ENCODE results near the gene TNS2. TPM values are rescaled to one million over a fixed set of nuclear protein-coding genes. Genes with fewer than 3 reads are reported as not detected.
A peak's percentile ranks its signal among the peaks of the same experiment; 100 is the strongest.
"Not testable (repeated sequence)": the region's sequence is repeated elsewhere in the genome, so short reads cannot be mapped to it uniquely, and the experiment has no call there.

The TNS2 gene
- total RNA-seq, 1 donor from 2014 or later, result 28.9 TPM

GRCh38 chr12:53094796-53095595 lies 45.1 kb downstream of the TNS2 start:
- not testable (repeated sequence) for DNase-seq

- not testable (repeated sequence) for DNase-seq
Observed at GRCh38 chr12:53095596-53095895, 45.7 kb downstream of the TNS2 start.

GRCh38 chr12:53096089-53096741 lies 46.4 kb downstream of the TNS2 start:
- DNase-seq, result peak; percentile 81

GRCh38 chr12:53096759-53097158 lies 46.9 kb downstream of the TNS2 start:
- no peak for DNase-seq

- peak; percentile 53 for DNase-seq
Observed at GRCh38 chr12:53097207-53097563, 47.3 kb downstream of the TNS2 start.

GRCh38 chr12:53097564-53098353 lies 47.9 kb downstream of the TNS2 start, which contains the start of gene IGFBP6:
Gene IGFBP6, plus strand, starts transcription at chr12:53097667. Its CDS starts 51 bp downstream, at chr12:53097718.
- no peak for DNase-seq

- DNase-seq, result peak; percentile 38
Observed at GRCh38 chr12:53098354-53098981, 48.6 kb downstream of the TNS2 start.

GRCh38 chr12:53099071-53099882 lies 49.4 kb downstream of the TNS2 start:
- DNase-seq, result peak; percentile 84

GRCh38 chr12:53100466-53101151 lies 50.7 kb downstream of the TNS2 start:
- DNase-seq, result no peak

- DNase-seq, result no peak
Observed at GRCh38 chr12:53101266-53101665, 51.4 kb downstream of the TNS2 start.

GRCh38 chr12:53101931-53102781 lies 52.3 kb downstream of the TNS2 start:
- DNase-seq, result no peak

GRCh38 chr12:53102883-53103807 lies 53.3 kb downstream of the TNS2 start, which contains the start of gene SOAT2:
Gene SOAT2, plus strand, starts transcription at chr12:53103486. Its CDS starts 92 bp downstream, at chr12:53103578.
- DNase-seq, result no peak

GRCh38 chr12:53103860-53104305 lies 54.0 kb downstream of the TNS2 start:
- no peak for DNase-seq

GRCh38 chr12:53105256-53105655 lies 55.4 kb downstream of the TNS2 start:
- no peak for DNase-seq

- DNase-seq, result no peak
Observed at GRCh38 chr12:53105712-53106439, 56.0 kb downstream of the TNS2 start.

- DNase-seq, result no peak
Observed at GRCh38 chr12:53107122-53107521, 57.3 kb downstream of the TNS2 start.

- DNase-seq, result not testable (repeated sequence)
Observed at GRCh38 chr12:53112431-53112830, 62.6 kb downstream of the TNS2 start.

- DNase-seq, result no peak
Observed at GRCh38 chr12:53113136-53113705, 63.4 kb downstream of the TNS2 start.

Data from skin of body (tissue), 2 donors.